Measurements from ENCODE around the gene HOXB3.

GRCh38 chr17:48617471-48618255 is 27.6 kb upstream of the HOXB3 start:
- TF ChIP-seq CTCF (IDR thresholded peaks at IDR 0.05) (no peak), ZBTB33 (IDR thresholded peaks at IDR 0.05; ENCODE audit: borderline replicate concordance, low read depth) (no peak)
